Testis (tissue), 3 donors: ENCODE measurements around the gene FGF19. TPM values are rescaled to one million over a fixed set of nuclear protein-coding genes. Genes with fewer than 3 reads are reported as not detected.

Source experiments
- DNase-seq: peaks from one replicate; pipeline ENCODE4 v3.0.0-alpha.2; 2019
- H3K27ac ChIP-seq, 2 donors: fragments of 200-600 bp; sonication (generic); one replicate each; pipeline ENCODE4 v1.5.1; 2019
- H3K27me3 ChIP-seq: fragments of 200-600 bp; sonication (generic); one replicate; pipeline ENCODE4 v1.5.1; 2019
- H3K36me3 ChIP-seq: fragments of 200-600 bp; sonication (generic); one replicate; pipeline ENCODE4 v1.5.1; 2017; ENCODE audit warnings: low read depth; ENCODE audit errors: missing control alignments
- H3K4me1 ChIP-seq: fragments of 200-600 bp; sonication (generic); one replicate; pipeline ENCODE4 v1.5.1; 2019
- H3K4me3 ChIP-seq, 2 donors: fragments of 200-600 bp; sonication (generic); one replicate each; pipeline ENCODE4 v1.5.1; 2017 to 2019
- H3K9me3 ChIP-seq: fragments of 200-600 bp; sonication (generic); one replicate; pipeline ENCODE4 v1.5.1; 2017
- POLR2A ChIP-seq: fragments of 450-650 bp; IDR thresholded peaks from one replicate; pipeline ENCODE4 v1.6.1; 2017; ENCODE audit warnings: antibody characterized with exemption, mild to moderate bottlenecking, moderate library complexity
- WGBS, 2 donors: methylation state at CpG; one replicate each; pipeline ENCODE4 v1.1.5; 2018; 5-methylcytosine and 5-hydroxymethylcytosine counted together
- intact Hi-C: fragments of 100-400 bp; cut with DNase I; formaldehyde crosslinking; loops from one replicate; pipeline ENCODE4 v1.15.1; 2023; ENCODE audit warnings: low total_unique reads
- polyA plus RNA-seq: library from polyadenylated mRNA; stranded (reverse); fragments of 350-450 nt; fragmentation: Illumina TruSeq; extraction: RNeasy Lipid Tissue Mini Kit (QIAGEN cat#74804); gene quantifications from one replicate; pipeline ENCODE4 v1.2.3, GENCODE V29; 2014; ENCODE audit warnings: low read depth, low replicate concordance; ENCODE audit not compliant: insufficient read depth
- total RNA-seq, 2 donors: library from RNA; depleted of rRNA; stranded (reverse); fragments of >200 nt; gene quantifications; one replicate each; pipeline ENCODE4 v1.2.3, GENCODE V29; 2016
- TF ChIP-seq, protein P1 (sequence below), 3 experiments: fragments of 450-650 bp in 2 of 3; fragments of 200-600 bp in 1 of 3; sonication (generic) in 1 of 3; IDR thresholded peaks; one replicate each; pipeline ENCODE4 v1.5.1; 2016 to 2019; ENCODE audit warnings: antibody characterized with exemption in 3 of 3, mild to moderate bottlenecking in 2 of 3, moderate library complexity in 1 of 3

FGF19 gene
- total and polyA plus RNA-seq, 3 donors from 2014 or later = 0.31 to 0.37 (median 0.31) TPM

DNA sequence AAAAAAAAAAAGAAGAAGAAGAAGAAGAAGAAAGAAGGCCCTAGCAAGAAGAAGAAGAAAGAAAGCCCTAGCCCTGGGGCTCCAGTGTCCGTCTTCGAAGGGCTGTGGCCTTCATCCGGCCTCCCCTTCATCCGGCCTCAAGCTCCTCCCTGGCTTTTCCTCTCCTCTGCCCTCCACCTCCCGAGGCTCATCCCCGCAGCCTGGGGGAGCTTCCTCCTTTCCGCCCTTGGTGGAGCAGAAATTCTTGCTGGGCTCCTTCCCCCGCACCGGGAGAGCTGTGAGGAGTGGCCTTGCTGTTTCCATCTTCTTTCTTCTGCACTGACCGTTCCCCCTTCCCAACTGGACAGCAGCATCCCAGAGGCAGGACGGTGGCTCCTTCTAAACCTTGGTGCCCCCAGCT, 19.2 kb downstream of the FGF19 start:
- no peaks in the 10 kb centered on the region for H3K4me1 ChIP-seq
- intact Hi-C loops = loop anchor here (5.0 kb wide), 1 partner anchor 513 kb away; no protein-coding TSS in a partner anchor

DNA sequence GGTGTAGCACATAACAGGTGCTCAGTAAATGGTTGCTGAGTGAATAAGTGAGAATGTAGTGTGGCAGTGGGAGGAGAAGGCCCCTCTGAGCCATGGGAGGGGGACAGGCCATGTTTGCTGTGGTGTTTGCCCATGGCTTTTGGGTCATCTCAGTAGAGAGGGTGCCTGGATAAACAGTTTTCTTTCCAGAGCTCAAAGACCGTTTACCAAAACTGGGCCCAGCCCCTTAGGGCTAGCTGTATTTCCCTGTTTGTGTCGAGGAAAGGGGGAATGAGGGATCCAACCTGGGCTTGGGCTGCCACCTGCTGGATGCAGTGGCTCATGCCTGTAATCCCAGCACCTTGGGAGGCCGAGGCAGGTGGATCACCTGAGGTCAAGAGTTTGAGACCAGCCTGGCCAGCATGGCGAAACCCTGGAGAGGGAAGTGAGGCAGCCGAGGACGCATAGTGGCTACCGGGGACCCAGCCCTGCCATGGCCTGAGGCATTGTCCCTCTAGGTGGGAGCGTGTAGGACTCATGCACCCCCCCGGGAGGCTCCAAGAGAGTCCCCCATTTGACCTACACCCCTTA, 20.0 kb downstream of the FGF19 start:
- Histone ChIP-seq H3K27me3 (no peaks in the 10 kb centered on the region), H3K4me3 (no peak overlapping the region), H3K36me3 (no peaks in the 10 kb centered on the region), H3K4me1 (no peaks in the 10 kb centered on the region), H3K9me3 (no peaks in the 10 kb centered on the region), H3K27ac (no peak overlapping the region)
- 66 to 82% methylated on average over 6 to 8 of the region's 9 CpGs for WGBS, 2 donors
- TF ChIP-seq, protein P1, sequence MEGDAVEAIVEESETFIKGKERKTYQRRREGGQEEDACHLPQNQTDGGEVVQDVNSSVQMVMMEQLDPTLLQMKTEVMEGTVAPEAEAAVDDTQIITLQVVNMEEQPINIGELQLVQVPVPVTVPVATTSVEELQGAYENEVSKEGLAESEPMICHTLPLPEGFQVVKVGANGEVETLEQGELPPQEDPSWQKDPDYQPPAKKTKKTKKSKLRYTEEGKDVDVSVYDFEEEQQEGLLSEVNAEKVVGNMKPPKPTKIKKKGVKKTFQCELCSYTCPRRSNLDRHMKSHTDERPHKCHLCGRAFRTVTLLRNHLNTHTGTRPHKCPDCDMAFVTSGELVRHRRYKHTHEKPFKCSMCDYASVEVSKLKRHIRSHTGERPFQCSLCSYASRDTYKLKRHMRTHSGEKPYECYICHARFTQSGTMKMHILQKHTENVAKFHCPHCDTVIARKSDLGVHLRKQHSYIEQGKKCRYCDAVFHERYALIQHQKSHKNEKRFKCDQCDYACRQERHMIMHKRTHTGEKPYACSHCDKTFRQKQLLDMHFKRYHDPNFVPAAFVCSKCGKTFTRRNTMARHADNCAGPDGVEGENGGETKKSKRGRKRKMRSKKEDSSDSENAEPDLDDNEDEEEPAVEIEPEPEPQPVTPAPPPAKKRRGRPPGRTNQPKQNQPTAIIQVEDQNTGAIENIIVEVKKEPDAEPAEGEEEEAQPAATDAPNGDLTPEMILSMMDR (IDR thresholded peaks at IDR 0.05) = peak in 2 of 3 experiments; percentile 21 to 22
- no peak for TF ChIP-seq POLR2A
- DNase-seq = no peak
- intact Hi-C loops = loop anchor here (5.0 kb wide), 1 partner anchor 513 kb away; no protein-coding TSS in a partner anchor

More for the DNA sequence above, 19.2 kb downstream of the FGF19 start:
- Histone ChIP-seq H3K9me3 (no peaks in the 10 kb centered on the region), H3K27ac (no peak overlapping the region), H3K4me3 (no peak overlapping the region), H3K36me3 (no peaks in the 10 kb centered on the region), H3K27me3 (no peaks in the 10 kb centered on the region)
- TF ChIP-seq, protein P1 (IDR thresholded peaks at IDR 0.05) = no peak
- TF ChIP-seq POLR2A = no peak
- DNase-seq = no peak
- 64 to 68% methylated on average over 10 to 11 of the region's 11 CpGs for WGBS, 2 donors

DNA sequence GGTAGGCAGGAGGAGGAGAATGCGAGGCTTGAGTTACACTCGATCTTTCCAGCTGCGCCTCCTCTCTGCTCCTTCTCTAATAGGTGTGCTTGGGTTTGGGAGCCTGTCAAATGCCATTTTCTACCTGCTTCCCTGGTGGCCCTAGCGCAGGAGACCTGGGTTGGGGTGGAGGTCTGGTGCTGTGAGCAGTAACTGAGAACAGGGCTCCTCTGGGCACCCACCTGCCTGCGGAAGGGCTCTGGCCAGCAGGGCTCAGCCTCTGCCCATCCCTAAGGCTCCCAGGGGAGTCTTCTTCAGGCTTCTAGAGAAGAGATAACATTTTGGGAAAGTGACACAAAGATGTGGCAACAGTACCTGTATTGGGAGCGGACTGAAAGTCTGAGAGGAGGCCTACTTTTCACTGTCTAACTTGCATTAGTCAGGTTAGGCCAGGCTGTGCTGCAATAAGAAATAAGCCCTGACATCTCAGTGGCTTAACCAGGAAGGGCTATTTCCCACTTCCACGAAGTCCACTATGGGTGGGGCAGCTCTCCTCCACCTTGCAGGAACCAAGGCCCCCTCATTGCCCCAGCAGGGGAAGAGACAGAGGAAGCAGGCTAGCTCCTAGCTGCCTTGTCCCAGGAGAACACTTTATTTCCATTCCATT, 21.0 kb downstream of the FGF19 start:
- TF ChIP-seq POLR2A = no peak
- TF ChIP-seq, protein P1 (IDR thresholded peaks at IDR 0.05) = no peak
- H3K9me3 ChIP-seq = no peaks in the 10 kb centered on the region
- H3K4me3 ChIP-seq = no peak overlapping the region
- no peaks in the 10 kb centered on the region for H3K27me3 ChIP-seq
- WGBS, 2 donors = 90 to 98% methylated on average over 7 of the region's 7 CpGs
- intact Hi-C loops = loop anchor here (5.0 kb wide), 1 partner anchor 514 kb away; no protein-coding TSS in a partner anchor
- no peaks in the 10 kb centered on the region for H3K4me1 ChIP-seq
- no peak for DNase-seq
- no peak overlapping the region for H3K27ac ChIP-seq
- no peaks in the 10 kb centered on the region for H3K36me3 ChIP-seq

DNA sequence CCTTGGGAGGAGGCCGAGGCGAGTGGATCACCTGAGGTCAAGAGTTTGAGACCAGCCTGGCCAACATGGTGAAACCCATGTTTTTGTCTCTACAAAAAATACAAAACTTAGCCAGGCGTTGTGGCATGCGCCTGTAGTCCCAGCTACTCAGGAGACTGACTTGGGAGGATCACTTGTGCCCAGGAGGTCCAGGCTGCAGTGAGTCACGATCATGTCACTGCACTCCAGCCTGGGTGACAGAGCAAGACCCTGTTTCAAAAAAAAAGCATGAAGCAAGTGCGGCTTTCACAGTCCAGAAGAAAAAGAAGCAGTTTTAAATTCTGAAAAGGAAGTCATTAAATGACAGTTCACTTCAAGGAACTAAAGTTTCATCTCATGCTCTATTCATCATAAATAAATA, 21.6 kb downstream of the FGF19 start:
- no peak for DNase-seq
- Histone ChIP-seq H3K27me3 (no peaks in the 10 kb centered on the region), H3K27ac (no peak overlapping the region), H3K9me3 (no peaks in the 10 kb centered on the region), H3K36me3 (no peaks in the 10 kb centered on the region), H3K4me3 (no peak overlapping the region), H3K4me1 (no peaks in the 10 kb centered on the region)
- 91 to 97% methylated on average over 6 of the region's 6 CpGs for WGBS, 2 donors
- intact Hi-C loops = loop anchor here (5.0 kb wide), 1 partner anchor 515 kb away; no protein-coding TSS in a partner anchor
- TF ChIP-seq POLR2A = no peak
- TF ChIP-seq, protein P1 (IDR thresholded peaks at IDR 0.05) = no peak
